Neural progenitor cell (in vitro differentiated cells): Measurements from ENCODE around the gene PKHD1.

Experiments used
- CTCF ChIP-seq: fragments of 200-600 bp; sonication (generic); IDR thresholded peaks from 2 replicates; pipeline ENCODE4 v1.5.1; 2017; ENCODE audit warnings: antibody characterized with exemption, mild to moderate bottlenecking
- EZH2 ChIP-seq: fragments of 200-600 bp; sonication (generic); IDR thresholded peaks from 2 replicates; pipeline ENCODE4 v1.6.1; 2017; ENCODE audit warnings: antibody characterized with exemption, mild to moderate bottlenecking, moderate library complexity
- EZH2phosphoT487 ChIP-seq: fragments of 200-600 bp; sonication (generic); IDR thresholded peaks from 2 replicates; pipeline ENCODE4 v1.6.1; 2017; ENCODE audit warnings: antibody characterized with exemption

DNA sequence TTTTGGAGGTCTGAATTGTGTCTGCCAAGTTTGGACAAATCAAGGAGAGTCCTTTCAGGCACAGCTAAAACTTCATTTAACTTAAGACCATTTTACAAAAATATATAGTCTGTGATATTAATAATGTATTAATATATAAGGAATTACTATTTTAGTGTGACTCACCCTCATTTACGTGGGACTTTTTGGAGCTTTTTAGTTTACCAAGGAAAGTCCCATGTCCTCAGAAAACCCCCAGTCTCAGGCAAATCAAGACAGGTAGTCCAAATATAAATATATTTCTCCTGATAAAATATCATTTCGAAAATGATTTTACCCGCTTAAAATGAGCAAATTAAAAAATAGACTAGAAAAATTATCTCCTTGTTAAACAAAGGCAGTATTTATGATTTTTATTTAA is 479.0 kb downstream of the PKHD1 start:
- TF ChIP-seq EZH2 = no peak
- TF ChIP-seq CTCF = no peak
- no peak for TF ChIP-seq EZH2phosphoT487
